HepG2 (cell line): Measurements from ENCODE around the gene STPG4.

Experiments
- ARNTL ChIP-seq: sonication (generic); formaldehyde crosslinking; IDR thresholded peaks from 2 replicates; pipeline ENCODE4 v1.4.0; 2020; ENCODE audit warnings: mild to moderate bottlenecking, missing genetic modification reagents
- ATF2 ChIP-seq: sonication (generic); formaldehyde crosslinking; IDR thresholded peaks from 2 replicates; pipeline ENCODE4 v1.4.0; 2020; ENCODE audit warnings: missing genetic modification reagents
- CHD4 ChIP-seq: fragments of 200-600 bp; sonication (generic); IDR thresholded peaks from 2 replicates; pipeline ENCODE4 v1.7.0; 2017; ENCODE audit warnings: mild to moderate bottlenecking, low read length, borderline replicate concordance
- CTCF ChIP-seq: sonication (generic); formaldehyde crosslinking; IDR thresholded peaks from 2 replicates; pipeline ENCODE4 v1.5.0; 2020; ENCODE audit warnings: mild to moderate bottlenecking, missing genetic modification reagents, moderate library complexity
- ELF1 ChIP-seq: sonication (generic); formaldehyde crosslinking; IDR thresholded peaks from 2 replicates; pipeline ENCODE4 v1.4.0; 2020; ENCODE audit warnings: missing genetic modification reagents
- EP300 ChIP-seq, 3 experiments: sonication (generic) in 1 of 3; formaldehyde crosslinking in 1 of 3; IDR thresholded peaks; 2 replicates each; pipeline versions ENCODE4 v1.5.1 to v1.6.1; 2011 to 2020; ENCODE audit warnings: low read depth in 2 of 3, low read length in 2 of 3, borderline replicate concordance in 1 of 3, improper control_type of control experiment in 1 of 3, mild to moderate bottlenecking in 1 of 3, missing genetic modification reagents in 1 of 3, moderate library complexity in 1 of 3
- JUND ChIP-seq: sonication (generic); formaldehyde crosslinking; IDR thresholded peaks from 2 replicates; pipeline ENCODE4 v1.8.0; 2022; ENCODE audit warnings: mild to moderate bottlenecking, missing genetic modification reagents
- KLF6 ChIP-seq: IDR thresholded peaks from 2 replicates; pipeline ENCODE4 v1.8.0; 2016; ENCODE audit warnings: missing biosample characterization, missing genetic modification reagents
- MAFF ChIP-seq: IDR thresholded peaks from 2 replicates; pipeline ENCODE4 v1.6.1; 2011; ENCODE audit warnings: low read depth, low read length, improper control_type of control experiment
- PHF20 ChIP-seq: sonication (generic); formaldehyde crosslinking; IDR thresholded peaks from 2 replicates; pipeline ENCODE4 v1.5.0; 2020; ENCODE audit warnings: mild to moderate bottlenecking, missing genetic modification reagents
- POLR2A ChIP-seq, 2 experiments: IDR thresholded peaks; 2 replicates each; pipeline ENCODE4 v1.6.1; 2011; ENCODE audit warnings: low read depth in 2 of 2, low read length in 2 of 2, mild to moderate bottlenecking in 1 of 2, moderate library complexity in 1 of 2; ENCODE audit not compliant: insufficient read depth in 1 of 2

GRCh38 chr2:47040651-47041050, 114.5 kb downstream of the STPG4 start:
- TF ChIP-seq CTCF (CRISPR knock-in tag) (no peak), PHF20 (CRISPR knock-in tag) (no peak), POLR2A (IDR thresholded peaks at IDR 0.05; ENCODE audit: insufficient read depth in 1 of 2, low read depth in 2 of 2, low read length in 2 of 2) (no peak), EP300 (IDR thresholded peaks at IDR 0.05; ENCODE audit: low read depth in 2 of 2, low read length in 2 of 2) (peak in 1 of 2 experiments; percentile 30; a peak in 1 of 4 replicates), EP300 (CRISPR knock-in tag; IDR thresholded peaks at IDR 0.05; ENCODE audit: borderline replicate concordance) (0 out of 2 replicates have a peak, but pooled peaks have one; percentile 21), KLF6 (CRISPR knock-in tag) (no peak), ARNTL (CRISPR knock-in tag) (no peak), JUND (CRISPR knock-in tag) (no peak), MAFF (no peak), CHD4 (no peak), ELF1 (no peak), ATF2 (no peak)
